Vagina (tissue), 2 donors: Measurements from ENCODE around the gene DRICH1.

Source experiments
- POLR2A ChIP-seq, 2 donors: fragments of 450-650 bp; IDR thresholded peaks; one replicate each; pipeline ENCODE4 v1.6.1; 2017; ENCODE audit warnings: antibody characterized with exemption in 2 of 2, mild to moderate bottlenecking in 2 of 2, moderate library complexity in 2 of 2
- TF ChIP-seq, protein P1 (sequence below), 3 experiments: fragments of 450-650 bp in 2 of 3; fragments of 200-600 bp in 1 of 3; sonication (generic) in 1 of 3; IDR thresholded peaks; one replicate each; pipeline ENCODE4 v1.5.1; 2017 to 2019; ENCODE audit warnings: antibody characterized with exemption in 3 of 3, mild to moderate bottlenecking in 2 of 3, moderate library complexity in 2 of 3

DNA sequence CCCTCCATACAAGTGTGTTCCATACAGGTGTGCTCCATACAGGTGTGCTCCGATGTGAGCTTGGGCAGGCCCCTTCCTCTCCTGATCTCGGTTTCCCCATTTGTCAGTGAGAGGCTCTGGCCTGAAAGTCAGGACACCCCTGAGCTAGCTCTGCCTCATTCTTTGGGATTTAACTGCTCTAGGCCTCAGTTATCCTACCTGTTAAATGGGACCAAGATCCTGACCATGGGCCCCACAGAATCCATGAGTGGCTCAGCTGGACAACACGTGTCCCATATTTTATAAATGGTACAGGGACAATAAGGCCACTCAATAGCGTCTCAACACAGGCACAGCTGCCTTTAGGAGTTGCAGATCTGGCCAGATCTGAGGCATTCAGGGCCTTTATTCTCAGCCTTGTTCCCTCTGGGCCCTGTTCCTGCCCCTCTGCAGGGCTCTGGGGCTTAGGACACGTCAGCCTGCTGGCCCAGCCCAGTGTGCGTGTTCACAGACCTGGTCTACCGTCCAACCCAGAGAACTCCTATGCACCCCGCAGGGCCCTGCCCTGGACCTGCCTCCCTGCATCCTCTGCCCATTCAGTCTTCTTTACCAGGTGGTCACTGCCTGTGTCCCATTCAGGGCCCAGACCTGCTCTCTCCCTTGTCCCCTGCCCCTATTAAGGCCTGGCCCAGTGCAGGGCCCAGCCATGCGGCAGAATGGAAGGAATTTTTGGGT is 33.2 kb downstream of the DRICH1 start:
- TF ChIP-seq, protein P1, sequence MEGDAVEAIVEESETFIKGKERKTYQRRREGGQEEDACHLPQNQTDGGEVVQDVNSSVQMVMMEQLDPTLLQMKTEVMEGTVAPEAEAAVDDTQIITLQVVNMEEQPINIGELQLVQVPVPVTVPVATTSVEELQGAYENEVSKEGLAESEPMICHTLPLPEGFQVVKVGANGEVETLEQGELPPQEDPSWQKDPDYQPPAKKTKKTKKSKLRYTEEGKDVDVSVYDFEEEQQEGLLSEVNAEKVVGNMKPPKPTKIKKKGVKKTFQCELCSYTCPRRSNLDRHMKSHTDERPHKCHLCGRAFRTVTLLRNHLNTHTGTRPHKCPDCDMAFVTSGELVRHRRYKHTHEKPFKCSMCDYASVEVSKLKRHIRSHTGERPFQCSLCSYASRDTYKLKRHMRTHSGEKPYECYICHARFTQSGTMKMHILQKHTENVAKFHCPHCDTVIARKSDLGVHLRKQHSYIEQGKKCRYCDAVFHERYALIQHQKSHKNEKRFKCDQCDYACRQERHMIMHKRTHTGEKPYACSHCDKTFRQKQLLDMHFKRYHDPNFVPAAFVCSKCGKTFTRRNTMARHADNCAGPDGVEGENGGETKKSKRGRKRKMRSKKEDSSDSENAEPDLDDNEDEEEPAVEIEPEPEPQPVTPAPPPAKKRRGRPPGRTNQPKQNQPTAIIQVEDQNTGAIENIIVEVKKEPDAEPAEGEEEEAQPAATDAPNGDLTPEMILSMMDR (IDR thresholded peaks at IDR 0.05), result no peak
- TF ChIP-seq POLR2A (IDR thresholded peaks at IDR 0.05), result no peak
